Endothelial cell of umbilical vein (primary cell): ENCODE data around the gene ZEB1. TPM values are rescaled to one million over a fixed set of nuclear protein-coding genes. Genes with fewer than 3 reads are reported as not detected.

Source experiments
- BruUV-seq: library from RNA; stranded (reverse); fragments of 400-500 nt; replicated peaks from 2 replicates; lab custom pipeline; 2021; lab: Mats Ljungman, UMichigan
- CTCF ChIA-PET: fragments of 300-600, 350-600 bp; sonication (Branson Sonifier 250); formaldehyde crosslinking; loops from one replicate; lab custom pipeline; 2021; ENCODE audit warnings: antibody characterized with exemption, inconsistent platforms; lab: Charles Lee
- POLR2A ChIA-PET: fragments of 300-600, 350-600 bp; sonication (Branson Sonifier 250); formaldehyde crosslinking; loops from one replicate; lab custom pipeline; 2021; ENCODE audit warnings: antibody characterized with exemption, inconsistent platforms; lab: Charles Lee
- DNase-seq: peaks from one replicate; pipeline ENCODE4 v3.0.0-alpha.2; 2011; ENCODE audit warnings: low read depth, low spot score
- FAIRE-seq: peaks from 2 replicates; lab custom pipeline; 2011; peaks lifted over from hg19 to GRCh38; lab: Jason Lieb, UNC
- H2AFZ ChIP-seq: 2 replicates; pipeline ENCODE4 v1.6.0; 2012; ENCODE audit warnings: low read depth, low read length, control low read depth, inconsistent platforms
- H3K27ac ChIP-seq: 2 replicates; pipeline ENCODE4 v1.5.1; 2011; ENCODE audit warnings: low read depth, mild to moderate bottlenecking, control low read depth, low read length, moderate library complexity; ENCODE audit not compliant: insufficient read depth
- H3K27me3 ChIP-seq, 2 experiments: 2 replicates each; pipeline versions ENCODE4 v1.6.0 to v1.6.1; 2011; ENCODE audit warnings: low read length in 2 of 2, mixed read lengths in 1 of 2; ENCODE audit not compliant: control insufficient read depth in 2 of 2, insufficient read depth in 2 of 2
- H3K36me3 ChIP-seq, 2 experiments: 2 replicates in 1 of 2; 3 replicates in 1 of 2; pipeline ENCODE4 v1.5.1; 2011; ENCODE audit warnings: low read length in 2 of 2, mild to moderate bottlenecking in 1 of 2, moderate library complexity in 1 of 2; ENCODE audit not compliant: control insufficient read depth in 2 of 2, insufficient read depth in 2 of 2; ENCODE audit errors: extremely low read depth in 1 of 2
- H3K4me1 ChIP-seq: 3 replicates; pipeline ENCODE4 v1.5.1; 2011; ENCODE audit warnings: mild to moderate bottlenecking, low read length; ENCODE audit not compliant: control insufficient read depth, insufficient read depth; ENCODE audit errors: extremely low read depth
- H3K4me2 ChIP-seq: 2 replicates; pipeline ENCODE4 v1.6.1; 2011; ENCODE audit warnings: low read length, control low read depth, mixed read lengths; ENCODE audit not compliant: insufficient read depth
- H3K4me3 ChIP-seq, 3 experiments: fragments of 200-600 bp in 1 of 3; sonication (generic), shearing (Covaris generic) in 1 of 3; replicated peaks in 1 of 3; 2 replicates each; pipeline ENCODE4 v1.5.1; 2011 to 2016; ENCODE audit warnings: control low read depth in 3 of 3, low read length in 3 of 3, mild to moderate bottlenecking in 2 of 3, inconsistent platforms in 1 of 3, low read depth in 1 of 3, moderate library complexity in 1 of 3; ENCODE audit not compliant: insufficient read depth in 1 of 3
- H3K79me2 ChIP-seq: 2 replicates; pipeline ENCODE4 v1.6.0; 2012; ENCODE audit warnings: low read length, inconsistent platforms; ENCODE audit not compliant: control insufficient read depth, insufficient read depth
- H3K9ac ChIP-seq: replicated peaks from 2 replicates; pipeline ENCODE3; 2011; ENCODE audit warnings: low read length, control low read depth; ENCODE audit not compliant: insufficient read depth; ENCODE audit errors: extremely low read depth
- H3K9me1 ChIP-seq: replicated peaks from 3 replicates; pipeline ENCODE4 v1.6.0; 2011; ENCODE audit warnings: mild to moderate bottlenecking, low read length; ENCODE audit not compliant: control insufficient read depth, insufficient read depth; ENCODE audit errors: extremely low read depth
- H3K9me3 ChIP-seq: replicated peaks from 2 replicates; pipeline ENCODE4 v1.5.1; 2012; ENCODE audit warnings: low read length, inconsistent platforms; ENCODE audit not compliant: control insufficient read depth, insufficient read depth
- H4K20me1 ChIP-seq: replicated peaks from 2 replicates; pipeline ENCODE3; 2011; ENCODE audit warnings: mild to moderate bottlenecking, low read length; ENCODE audit not compliant: control insufficient read depth, insufficient read depth; ENCODE audit errors: extremely low read depth
- CTCF ChIP-seq, 2 donors: IDR thresholded peaks; 1 replicate in 1 of 2; 2 replicates in 1 of 2; pipeline ENCODE4 v1.5.1; 2011; ENCODE audit warnings: low read length in 2 of 2, mild to moderate bottlenecking in 2 of 2, moderate library complexity in 2 of 2, control low read depth in 1 of 2, inconsistent platforms in 1 of 2, low read depth in 1 of 2; ENCODE audit not compliant: insufficient read depth in 1 of 2; ENCODE audit errors: extremely low read depth in 1 of 2
- EZH2 ChIP-seq: IDR thresholded peaks from 2 replicates; pipeline ENCODE4 v1.6.1; 2012; ENCODE audit warnings: borderline replicate concordance, low read depth, mild to moderate bottlenecking, moderate library complexity, low read length, inconsistent platforms; ENCODE audit not compliant: severe bottlenecking
- FOS ChIP-seq: IDR thresholded peaks from 2 replicates; pipeline ENCODE4 v1.6.1; 2011; ENCODE audit warnings: mild to moderate bottlenecking, low read length, moderate library complexity, borderline replicate concordance; ENCODE audit not compliant: insufficient read depth
- GATA2 ChIP-seq: IDR thresholded peaks from 2 replicates; pipeline ENCODE4 v1.7.0; 2011; ENCODE audit warnings: low read depth, mild to moderate bottlenecking, moderate library complexity, mixed read lengths, low read length; ENCODE audit not compliant: insufficient read length, insufficient read depth
- JUN ChIP-seq: IDR thresholded peaks from 2 replicates; pipeline ENCODE4 v1.6.1; 2011; ENCODE audit warnings: borderline replicate concordance, low read depth; ENCODE audit not compliant: insufficient read length, insufficient read depth
- MAX ChIP-seq: IDR thresholded peaks from 2 replicates; pipeline ENCODE4 v1.6.1; 2011; ENCODE audit not compliant: insufficient read depth, insufficient read length
- MYC ChIP-seq: IDR thresholded peaks from one replicate; pipeline ENCODE4 v1.6.1; 2011; ENCODE audit warnings: mild to moderate bottlenecking, low read depth, low read length
- POLR2A ChIP-seq: IDR thresholded peaks from 2 replicates; pipeline ENCODE4 v1.6.1; 2012; ENCODE audit warnings: low read depth, mild to moderate bottlenecking, control low read depth, low read length
- POLR2AphosphoS5 ChIP-seq: IDR thresholded peaks from 2 replicates; pipeline ENCODE4 v1.6.1; 2012; ENCODE audit warnings: low read depth, mild to moderate bottlenecking, control low read depth, low read length, moderate library complexity; ENCODE audit not compliant: insufficient read depth
- dilution Hi-C: fragments of 300-500 bp; cut with MboI; formaldehyde crosslinking; loops from one replicate; pipeline ENCODE4 v1.15.0; 2019; ENCODE audit warnings: low sequenced_read_pairs; ENCODE audit not compliant: extremely low pct_ligation_motif_present
- intact Hi-C: fragments of 100-400 bp; cut with micrococcal nuclease; formaldehyde crosslinking; loops from one replicate; pipeline ENCODE4 v1.10.0; 2022
- polyA plus RNA-seq, 4 experiments: library from polyadenylated mRNA; depleted of rRNA in 3 of 4; stranded (reverse) in 3 of 4; unstranded in 1 of 4; fragments of >200 nt; gene quantifications; 2 replicates each; pipeline versions ENCODE4 v1.2.1 to v1.2.3, GENCODE V29; 2011 to 2012; ENCODE audit warnings: missing spikeins in 1 of 4
- total RNA-seq: library from RNA; stranded (reverse); gene quantifications from 2 replicates; pipeline ENCODE4 v1.2.3, GENCODE V29; 2021

ZEB1 gene
- total and polyA plus RNA-seq, 2 donors (not counting 3 experiments of a cell fraction or from before 2014, with no cell fraction given), result 19.8 to 130 TPM

- Histone ChIP-seq H3K36me3 (peaks cover 0 to 3% of the 10 kb centered on the region in 2 experiments), H3K4me3 (peak overlapping the region in 1 of 3 experiments; percentile 46), H4K20me1 (peaks cover 4% of the 10 kb centered on the region), H3K79me2 (peaks cover 81% of the 10 kb centered on the region), H2AFZ (no peak overlapping the region), H3K9me1 (no peaks in the 10 kb centered on the region), H3K4me2 (peak overlapping the region; percentile 95), H3K9ac (peak overlapping the region; percentile 50), H3K27ac (peak overlapping the region; percentile 56), H3K9me3 (no peaks in the 10 kb centered on the region), H3K4me1 (peaks cover 44% of the 10 kb centered on the region), H3K27me3 (no peaks in the 10 kb centered on the region)
- dilution Hi-C loops, result no loop called here
- peak; percentile 97 for DNase-seq
- TF ChIP-seq CTCF (IDR thresholded peaks at IDR 0.05; ENCODE audit: extremely low read depth in 1 of 2, insufficient read depth in 1 of 2, low read depth in 1 of 2, low read length in 2 of 2) (no peak), FOS (peak; percentile 38), POLR2AphosphoS5 (peak; percentile 68), JUN (peak; percentile 63), GATA2 (no peak), EZH2 (no peak), POLR2A (peak; percentile 29), MAX (no peak), MYC (no peak)
- peak; percentile 94 for FAIRE-seq
- BruUV-seq, result no TSS peak
- ChIA-PET POLR2A (no interaction called here), CTCF (interaction anchor here (0.6 to 1.8 kb wide), 7 partner anchors 10 to 675 kb away, joined by 3 to 6 read pairs (median 3); no protein-coding TSS in a partner anchor)
- intact Hi-C loops, result loop anchor here (2.0 to 5.0 kb wide), 3 partner anchors 104 to 394 kb away; partner anchors contain the start of gene ZNF438
Measured at GRCh38 chr10:31426401-31426800, 107.4 kb downstream of the ZEB1 start.
